Umbilical cord (tissue), 2 donors: ENCODE data around the gene CDKL1. TPM values are rescaled to one million over a fixed set of nuclear protein-coding genes. Genes with fewer than 3 reads are reported as not detected.
"Not testable (repeated sequence)": the region's sequence is repeated elsewhere in the genome, so short reads cannot be mapped to it uniquely, and the experiment has no call there.

Experiments used
- DNase-seq: peaks from one replicate; pipeline ENCODE4 v3.0.0-alpha.2; 2015; ENCODE audit warnings: low spot score
- total RNA-seq: library from RNA; depleted of rRNA; stranded (reverse); fragments of >200 nt; gene quantifications from one replicate; pipeline ENCODE4 v1.2.3, GENCODE V29; 2014; ENCODE audit warnings: low replicate concordance; ENCODE audit not compliant: insufficient read depth

CDKL1 gene
- total RNA-seq, 1 donor from 2014 or later: 20.2 TPM

GRCh38 chr14:50388256-50388931 is 8.3 kb downstream of the CDKL1 start:
- peak; percentile 93 for DNase-seq

GRCh38 chr14:50387548-50387947 is 9.1 kb downstream of the CDKL1 start:
- no peak for DNase-seq

GRCh38 chr14:50383618-50384225 is 13.0 kb downstream of the CDKL1 start:
- DNase-seq: no peak

GRCh38 chr14:50381823-50382287 is 14.8 kb downstream of the CDKL1 start:
- DNase-seq: no peak

- no peak for DNase-seq
These were observed 15.7 kb downstream of the CDKL1 start for GRCh38 chr14:50381008-50381407.

GRCh38 chr14:50380455-50380854 is 16.2 kb downstream of the CDKL1 start:
- DNase-seq: no peak

- no peak for DNase-seq
These were observed 17.1 kb downstream of the CDKL1 start for GRCh38 chr14:50379563-50379962.

GRCh38 chr14:50377550-50378085 is 19.1 kb downstream of the CDKL1 start:
- no peak for DNase-seq

GRCh38 chr14:50375760-50376159 is 20.9 kb downstream of the CDKL1 start:
- no peak for DNase-seq

GRCh38 chr14:50373959-50374358 is 22.7 kb downstream of the CDKL1 start:
- DNase-seq: no peak

- DNase-seq: no peak
These were observed 25.1 kb downstream of the CDKL1 start for GRCh38 chr14:50371546-50371945.

- DNase-seq: no peak
These were observed 30.1 kb downstream of the CDKL1 start for GRCh38 chr14:50366589-50366988.

GRCh38 chr14:50366115-50366514 is 30.6 kb downstream of the CDKL1 start:
- no peak for DNase-seq

- DNase-seq: not testable (repeated sequence)
These were observed 31.1 kb downstream of the CDKL1 start for GRCh38 chr14:50365572-50365971.

GRCh38 chr14:50364792-50365191 is 31.9 kb downstream of the CDKL1 start:
- DNase-seq: no peak

- no peak for DNase-seq
These were observed 33.0 kb downstream of the CDKL1 start for GRCh38 chr14:50363714-50364111.

- no peak for DNase-seq
These were observed 33.6 kb downstream of the CDKL1 start for GRCh38 chr14:50362764-50363713.

- not testable (repeated sequence) for DNase-seq
These were observed 34.9 kb downstream of the CDKL1 start for GRCh38 chr14:50361473-50362403.

GRCh38 chr14:50360851-50361250 is 35.8 kb downstream of the CDKL1 start:
- no peak for DNase-seq

GRCh38 chr14:50360093-50360492 is 36.6 kb downstream of the CDKL1 start:
- DNase-seq: no peak

GRCh38 chr14:50359631-50360030 is 37.0 kb downstream of the CDKL1 start:
- DNase-seq: no peak
